ENCODE data around the gene SSU72.
A peak's percentile ranks its signal among the peaks of the same experiment; 100 is the strongest.

SSU72 gene

GRCh38 chr1:1574721-1575537 lies at the start of gene SSU72:
TSS of gene SSU72 (minus strand) at chr1:1574863. CDS start at chr1:1574557, 306 bp downstream.
- peak; percentile 83 to 89 for DNase-seq (ENCODE audit: low read depth in 2 of 2)

- DNase-seq (ENCODE audit: low read depth in 2 of 2): no peak
Observed at GRCh38 chr1:1623631-1624442, 49.2 kb upstream of the SSU72 start.

- DNase-seq (ENCODE audit: low read depth in 2 of 2): no peak
Observed at GRCh38 chr1:1623181-1623630, 48.5 kb upstream of the SSU72 start.

GRCh38 chr1:1622788-1623094 lies 48.1 kb upstream of the SSU72 start:
- no peak for DNase-seq (ENCODE audit: low read depth in 2 of 2)

GRCh38 chr1:1622010-1622787 lies 47.5 kb upstream of the SSU72 start:
- DNase-seq (ENCODE audit: low read depth in 2 of 2): no peak

- DNase-seq (ENCODE audit: low read depth in 2 of 2): no peak
Observed at GRCh38 chr1:1621173-1622009, 46.7 kb upstream of the SSU72 start.

DNA sequence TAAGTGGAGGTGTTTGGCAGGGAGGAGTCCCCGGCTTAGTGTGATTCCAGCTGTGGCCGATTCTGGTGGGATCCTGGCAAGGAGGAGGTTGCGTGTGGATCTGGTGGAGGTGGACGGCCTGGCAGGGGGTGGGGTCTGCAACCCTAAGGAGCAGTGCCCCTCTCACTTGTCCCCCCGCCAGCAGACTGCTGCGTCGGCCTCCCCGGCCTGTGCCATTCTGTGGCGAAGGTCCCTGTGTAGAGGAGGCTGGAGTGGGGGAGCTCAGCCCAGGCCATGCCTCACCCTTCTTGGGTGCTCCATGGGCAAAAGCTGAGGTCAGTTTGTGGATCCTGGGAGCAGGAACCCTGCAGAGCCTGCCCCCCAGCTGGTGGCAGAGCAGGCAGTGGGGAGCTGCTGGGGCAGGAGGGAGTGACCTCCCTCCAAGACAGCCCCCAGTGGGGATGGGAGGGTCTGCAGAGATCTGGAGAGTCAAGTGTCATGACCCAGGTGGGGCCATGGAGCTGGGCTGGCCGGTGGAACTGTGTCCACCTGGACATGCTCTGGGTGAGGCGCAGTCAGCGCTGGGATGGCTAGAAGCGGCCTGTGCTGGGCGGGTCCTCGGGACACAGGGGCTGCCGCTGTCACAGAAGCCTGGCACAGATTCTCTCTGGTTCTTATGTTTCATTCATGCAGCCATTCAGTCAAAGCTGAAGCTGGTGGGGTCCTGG lies 45.9 kb upstream of the SSU72 start:
- DNase-seq (ENCODE audit: low read depth in 2 of 2): no peak

DNA sequence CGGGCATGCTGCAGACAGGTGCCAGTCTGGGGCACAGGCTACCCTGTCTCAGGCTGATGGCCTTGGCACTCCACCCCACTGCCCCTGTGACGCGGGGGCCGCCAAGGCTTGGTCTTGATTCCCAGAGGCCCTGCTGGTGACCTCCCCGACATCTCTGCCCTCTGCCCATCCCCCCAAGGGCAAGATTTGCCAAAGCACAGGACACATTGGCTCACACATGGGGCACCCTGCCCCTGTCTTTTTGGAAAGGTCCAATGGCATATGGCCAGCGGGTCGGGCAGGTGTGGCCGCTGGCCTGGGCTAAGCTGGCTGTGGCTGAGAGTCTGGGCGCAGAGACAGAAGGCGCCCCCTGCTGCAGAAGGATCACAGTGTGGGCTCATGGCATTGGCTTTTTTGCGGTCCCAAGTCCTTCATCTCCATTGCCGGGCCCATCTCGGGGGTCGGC lies 45.3 kb upstream of the SSU72 start:
- no peak for DNase-seq (ENCODE audit: low read depth in 2 of 2)

DNA sequence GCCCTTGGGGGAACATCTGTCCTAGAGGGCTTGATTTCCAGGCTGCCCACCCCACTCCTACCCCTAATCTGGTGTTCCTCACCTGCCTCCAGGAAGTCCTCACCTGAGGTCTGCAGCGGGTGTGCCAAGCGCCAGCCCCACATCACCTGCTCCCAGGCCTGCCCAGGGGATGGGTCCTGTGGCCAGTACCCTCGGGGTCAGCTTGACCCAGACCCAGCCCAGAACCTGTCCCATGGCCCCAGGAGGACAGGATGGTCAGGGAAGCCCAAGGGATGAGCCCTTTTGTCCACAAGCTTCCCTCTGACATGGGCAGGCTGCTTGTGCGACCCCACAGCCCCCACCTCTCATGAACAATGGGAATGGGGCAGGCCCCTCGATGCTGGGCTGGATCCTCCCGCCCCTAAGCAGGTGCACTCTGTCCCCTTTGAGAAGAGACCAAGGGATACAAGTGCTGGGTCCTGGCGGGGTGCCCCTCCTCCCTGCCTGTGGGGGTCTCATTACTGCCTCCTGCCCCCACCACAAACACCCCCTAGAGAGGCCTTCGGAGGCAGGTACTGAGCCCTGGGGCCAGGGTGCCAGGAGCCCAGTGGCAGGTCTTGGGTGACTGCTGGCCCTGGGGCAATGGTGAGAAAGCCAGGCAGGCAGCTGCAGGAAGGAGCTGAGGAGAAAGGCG lies 43.9 kb upstream of the SSU72 start:
- DNase-seq (ENCODE audit: low read depth in 2 of 2): no peak

DNA sequence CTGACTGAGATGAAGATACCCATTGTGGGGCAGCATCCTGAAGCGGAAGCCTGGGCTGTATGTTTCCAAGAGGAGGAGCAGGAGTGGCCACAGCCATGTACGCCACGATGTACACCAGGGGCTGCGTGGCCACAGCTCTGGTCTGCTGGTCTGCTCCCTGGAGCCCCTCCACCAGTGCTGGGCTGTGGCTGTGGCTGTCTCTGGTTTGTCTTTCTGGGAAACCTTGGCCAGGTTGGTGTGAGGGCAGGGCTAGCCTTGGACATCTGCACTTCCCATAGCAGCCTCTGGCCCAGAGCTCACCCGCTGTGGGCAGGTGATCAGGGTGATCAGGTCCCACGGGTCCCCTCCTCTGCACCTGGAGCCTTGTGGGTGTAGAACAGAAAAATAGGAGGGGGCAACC lies 43.3 kb upstream of the SSU72 start:
- DNase-seq (ENCODE audit: low read depth in 2 of 2): no peak

- DNase-seq (ENCODE audit: low read depth in 2 of 2): no peak
Observed at GRCh38 chr1:1617516-1617915, 42.9 kb upstream of the SSU72 start.

GRCh38 chr1:1616838-1617237 lies 42.2 kb upstream of the SSU72 start:
- DNase-seq (ENCODE audit: low read depth in 2 of 2): no peak

- no peak for DNase-seq (ENCODE audit: low read depth in 2 of 2)
Observed at GRCh38 chr1:1616045-1616790, 41.6 kb upstream of the SSU72 start.

GRCh38 chr1:1615256-1616044 lies 40.8 kb upstream of the SSU72 start, which contains the start of gene MIB2:
TSS of gene MIB2 (plus strand) at chr1:1615500. CDS start at chr1:1623453, 7,953 bp downstream.
- peak; percentile 94 to 95 for DNase-seq (ENCODE audit: low read depth in 2 of 2)

DNA sequence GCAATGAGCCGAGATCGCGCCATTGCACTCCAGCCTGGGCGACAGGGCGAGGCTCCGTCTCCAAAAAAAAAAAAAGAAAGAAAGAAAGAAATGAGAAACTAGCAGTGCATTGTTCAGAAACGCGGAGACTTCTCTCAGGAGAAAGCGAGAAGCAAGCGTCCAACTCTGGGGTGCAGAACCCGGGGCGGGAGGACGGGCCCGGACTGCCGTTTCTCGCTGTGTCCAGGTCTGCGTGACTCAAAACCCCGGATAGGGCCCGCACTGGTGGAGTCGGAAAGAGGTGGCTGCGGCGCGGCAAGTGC lies 40.2 kb upstream of the SSU72 start:
- no peak for DNase-seq (ENCODE audit: low read depth in 2 of 2)

GRCh38 chr1:1614204-1614953 lies 39.7 kb upstream of the SSU72 start:
- DNase-seq (ENCODE audit: low read depth in 2 of 2): no peak

- no peak for DNase-seq (ENCODE audit: low read depth in 2 of 2)
Observed at GRCh38 chr1:1613509-1614082, 38.9 kb upstream of the SSU72 start.

- DNase-seq (ENCODE audit: low read depth in 2 of 2): no peak
Observed at GRCh38 chr1:1612104-1612400, 37.4 kb upstream of the SSU72 start.
